GM13976 (cell line): ENCODE data around the gene DMRTC2.

ENCODE experiments used
- DNase-seq: peaks from one replicate; pipeline ENCODE4 v3.0.0; 2012; ENCODE audit warnings: low spot score
- in situ Hi-C: fragments of 300-500 bp; cut with MboI; formaldehyde crosslinking; loops from one replicate; pipeline ENCODE4 v1.12.0; 2022; ENCODE audit warnings: low sequenced_read_pairs, mixed read lengths, inconsistent platforms; ENCODE audit not compliant: unreplicated experiment
- TF ChIP-seq, protein P1 (sequence below): IDR thresholded peaks from 2 replicates; pipeline ENCODE4 v1.5.1; 2012; ENCODE audit warnings: borderline replicate concordance, mild to moderate bottlenecking; ENCODE audit not compliant: insufficient read depth; ENCODE audit errors: extremely low read depth, missing control alignments, control extremely low read depth

The DMRTC2 gene

DNA sequence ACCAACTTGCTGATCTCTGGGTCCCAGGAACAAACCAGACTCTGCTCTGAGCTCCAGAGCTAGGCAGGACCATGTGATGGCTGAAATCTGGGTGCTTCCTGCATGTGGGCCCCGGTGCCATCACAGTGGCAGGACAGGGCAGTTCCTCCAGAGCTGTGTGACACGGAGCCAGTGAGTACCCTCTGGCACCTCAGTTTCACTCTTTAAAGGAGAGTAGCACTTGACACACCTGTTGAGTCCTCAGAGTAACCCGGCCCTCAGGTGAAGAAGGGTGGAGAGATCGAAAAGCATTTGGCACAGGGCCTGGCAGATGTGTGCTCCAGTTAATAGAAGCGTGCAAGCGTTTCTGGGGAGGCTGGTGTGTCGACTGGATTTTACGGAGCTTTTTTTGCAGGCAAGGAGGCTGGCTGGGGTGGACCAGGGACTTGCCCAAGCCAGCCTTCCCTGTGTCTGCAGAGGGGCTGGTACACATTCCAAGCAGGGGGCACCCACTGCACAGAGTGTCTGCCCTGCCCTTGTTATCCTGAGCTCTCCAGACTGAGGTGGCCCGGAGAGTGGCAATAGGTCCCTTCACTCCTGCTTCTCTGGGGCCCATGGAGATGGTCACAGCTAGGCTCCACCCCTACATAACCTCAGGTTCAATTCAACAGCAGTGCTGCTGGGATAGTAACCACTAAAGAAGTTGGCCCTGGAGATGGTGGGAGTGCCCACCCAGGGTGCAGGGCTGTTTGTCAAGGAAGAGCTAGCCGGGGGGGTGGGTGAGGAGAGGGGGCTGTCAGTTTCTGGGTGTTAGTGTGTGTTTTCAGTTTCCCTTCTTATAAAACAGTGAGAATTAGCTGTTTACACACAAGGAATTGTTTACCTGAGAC, 23.5 kb downstream of the DMRTC2 start:
- TF ChIP-seq, protein P1, sequence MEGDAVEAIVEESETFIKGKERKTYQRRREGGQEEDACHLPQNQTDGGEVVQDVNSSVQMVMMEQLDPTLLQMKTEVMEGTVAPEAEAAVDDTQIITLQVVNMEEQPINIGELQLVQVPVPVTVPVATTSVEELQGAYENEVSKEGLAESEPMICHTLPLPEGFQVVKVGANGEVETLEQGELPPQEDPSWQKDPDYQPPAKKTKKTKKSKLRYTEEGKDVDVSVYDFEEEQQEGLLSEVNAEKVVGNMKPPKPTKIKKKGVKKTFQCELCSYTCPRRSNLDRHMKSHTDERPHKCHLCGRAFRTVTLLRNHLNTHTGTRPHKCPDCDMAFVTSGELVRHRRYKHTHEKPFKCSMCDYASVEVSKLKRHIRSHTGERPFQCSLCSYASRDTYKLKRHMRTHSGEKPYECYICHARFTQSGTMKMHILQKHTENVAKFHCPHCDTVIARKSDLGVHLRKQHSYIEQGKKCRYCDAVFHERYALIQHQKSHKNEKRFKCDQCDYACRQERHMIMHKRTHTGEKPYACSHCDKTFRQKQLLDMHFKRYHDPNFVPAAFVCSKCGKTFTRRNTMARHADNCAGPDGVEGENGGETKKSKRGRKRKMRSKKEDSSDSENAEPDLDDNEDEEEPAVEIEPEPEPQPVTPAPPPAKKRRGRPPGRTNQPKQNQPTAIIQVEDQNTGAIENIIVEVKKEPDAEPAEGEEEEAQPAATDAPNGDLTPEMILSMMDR, result no peak
- in situ Hi-C loops, result no loop called here
- no peak for DNase-seq

DNA sequence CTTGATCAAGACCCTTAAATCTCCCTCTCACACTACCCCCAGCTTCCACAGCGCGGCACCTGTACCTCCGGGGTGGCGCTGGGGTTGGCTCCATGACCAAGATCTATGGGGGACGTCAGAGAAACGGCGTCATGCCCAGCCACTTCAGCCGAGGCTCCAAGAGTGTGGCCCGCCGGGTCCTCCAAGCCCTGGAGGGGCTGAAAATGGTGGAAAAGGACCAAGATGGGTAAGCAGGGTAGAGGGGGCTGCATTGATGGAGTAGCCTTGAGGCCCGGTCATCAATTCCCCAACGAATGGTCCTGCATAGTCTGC, 24.1 kb downstream of the DMRTC2 start:
- in situ Hi-C loops, result no loop called here
- TF ChIP-seq, protein P1, result no peak
- DNase-seq, result no peak

DNA sequence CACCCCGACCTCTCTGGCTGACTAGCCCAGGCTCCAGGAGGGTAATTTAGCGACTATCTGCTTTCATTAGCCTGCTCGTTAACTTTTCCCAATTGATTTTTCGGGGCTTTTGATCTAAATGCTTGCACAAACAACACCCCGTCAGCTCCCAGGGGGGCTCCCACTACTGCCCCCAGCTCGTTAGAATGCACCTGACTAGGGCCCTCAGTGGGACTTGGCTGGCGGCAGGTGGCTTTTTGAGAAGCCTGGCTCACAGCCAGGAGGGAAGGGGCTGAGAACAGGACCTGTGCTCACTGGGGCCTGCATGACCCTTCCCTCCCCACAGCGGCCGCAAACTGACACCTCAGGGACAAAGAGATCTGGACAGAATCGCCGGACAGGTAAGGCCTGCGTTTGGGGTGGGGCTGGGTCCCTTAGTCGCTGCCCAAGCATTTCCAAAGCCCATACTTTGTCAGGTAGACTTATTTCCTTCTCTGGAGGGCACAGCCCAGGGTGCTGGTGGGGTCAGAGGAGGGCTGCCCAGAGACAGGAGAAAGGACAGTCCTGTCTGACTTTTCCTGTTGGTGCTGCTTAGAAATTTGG, 24.6 kb downstream of the DMRTC2 start:
- TF ChIP-seq, protein P1, result no peak
- in situ Hi-C loops, result no loop called here
- DNase-seq, result no peak

DNA sequence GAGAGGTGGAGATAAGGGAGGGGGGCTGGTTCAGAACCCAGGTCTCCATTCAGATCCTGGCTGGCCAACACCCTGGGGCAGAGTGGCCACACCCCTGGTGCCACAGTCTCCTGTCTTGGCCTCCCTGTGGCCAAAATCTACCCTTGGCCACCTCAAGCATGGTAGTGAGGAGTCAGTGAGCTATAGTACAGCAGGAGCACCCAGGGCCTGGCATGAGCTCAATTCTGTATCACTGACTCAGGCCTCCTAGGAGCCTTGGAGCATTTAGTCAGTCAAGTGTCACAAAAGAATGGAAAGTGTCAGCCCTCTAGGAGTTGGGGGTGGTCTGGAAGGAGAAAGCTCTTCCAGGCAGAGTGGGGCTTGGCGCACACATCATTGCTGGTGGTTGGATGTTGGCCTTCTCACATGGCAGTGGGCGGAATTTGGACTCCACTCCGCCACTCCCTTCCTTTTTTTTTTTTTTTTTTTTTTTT, 25.6 kb downstream of the DMRTC2 start:
- TF ChIP-seq, protein P1, result no peak
- no peak for DNase-seq
- in situ Hi-C loops, result no loop called here

DNA sequence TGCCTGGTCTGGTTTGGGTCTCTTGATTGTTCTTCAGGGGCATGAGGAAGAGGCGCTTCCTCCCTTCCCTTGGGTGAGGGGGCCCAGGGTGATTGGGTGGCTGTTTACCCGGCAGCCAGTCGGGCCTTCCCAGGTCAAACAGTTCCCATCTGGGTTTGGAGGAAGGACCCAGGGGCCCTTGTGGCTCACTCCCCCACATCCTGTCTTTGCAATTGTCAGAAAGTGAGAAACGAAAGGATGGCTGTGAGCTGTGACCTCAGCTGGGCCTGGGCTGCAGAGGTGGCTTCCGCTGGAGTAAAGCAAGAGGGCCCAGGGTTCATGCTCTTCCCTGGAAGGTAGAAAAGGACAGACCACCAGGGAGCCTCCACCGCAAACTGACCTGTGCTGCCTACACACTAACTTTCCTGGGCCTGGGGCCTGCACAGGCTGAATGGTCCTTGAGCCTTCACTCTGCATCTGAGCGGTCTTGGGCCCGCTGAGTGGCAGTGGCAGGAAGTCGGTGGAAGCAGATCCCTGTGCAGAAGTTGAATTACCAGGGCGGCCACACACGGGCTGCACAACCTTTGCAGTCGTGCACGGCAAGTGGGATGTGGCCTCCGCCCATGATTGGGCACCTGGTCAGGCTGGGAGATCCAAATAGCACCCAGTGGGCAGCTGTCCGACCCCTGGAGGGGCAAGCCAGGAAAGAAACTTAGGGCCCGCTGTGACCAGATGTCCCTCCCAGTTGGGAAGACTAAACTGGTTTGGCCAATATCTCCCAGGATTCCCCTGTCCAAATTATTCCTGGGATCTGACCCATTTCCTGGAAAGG, 26.9 kb downstream of the DMRTC2 start:
- TF ChIP-seq, protein P1, result no peak
- DNase-seq, result peak; percentile 85
- in situ Hi-C loops, result no loop called here

DNA sequence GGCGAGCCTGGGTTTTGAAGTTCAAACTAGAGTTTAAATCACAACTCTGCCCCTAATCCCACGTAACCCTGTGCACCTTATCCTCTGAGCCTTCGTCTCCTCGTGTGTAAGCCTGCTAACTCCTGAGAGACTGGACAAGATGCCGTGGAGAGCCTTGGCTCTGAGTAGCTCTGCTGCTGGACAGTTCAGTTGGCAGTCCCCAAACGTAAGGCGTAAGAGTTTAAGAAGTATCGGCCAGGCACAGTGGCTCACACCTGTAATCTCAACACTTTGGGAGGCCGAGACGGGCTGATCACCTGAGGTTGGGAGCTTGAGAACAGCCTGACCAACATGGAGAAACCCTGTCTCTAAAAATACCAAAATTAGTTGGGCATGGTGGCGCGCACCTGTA, 27.5 kb downstream of the DMRTC2 start:
- TF ChIP-seq, protein P1, result no peak
- in situ Hi-C loops, result no loop called here
- DNase-seq, result no peak
